Breast epithelium (tissue), 3 donors: ENCODE results near the gene MAS1.

ENCODE experiments used
- POLR2A ChIP-seq: fragments of 450-650 bp; IDR thresholded peaks from one replicate; pipeline ENCODE4 v1.6.1; 2016; ENCODE audit warnings: antibody characterized with exemption, mild to moderate bottlenecking, moderate library complexity
- POLR2AphosphoS5 ChIP-seq, 3 donors: sonication (generic); formaldehyde crosslinking; IDR thresholded peaks; one replicate each; pipeline ENCODE4 v1.6.1; 2017; ENCODE audit warnings: antibody characterized with exemption in 3 of 3
- TF ChIP-seq, protein P1 (sequence below), 3 donors: fragments of 450-650 bp; IDR thresholded peaks; one replicate each; pipeline ENCODE4 v1.5.1; 2016 to 2017; ENCODE audit warnings: antibody characterized with exemption in 3 of 3, mild to moderate bottlenecking in 3 of 3, moderate library complexity in 3 of 3

DNA sequence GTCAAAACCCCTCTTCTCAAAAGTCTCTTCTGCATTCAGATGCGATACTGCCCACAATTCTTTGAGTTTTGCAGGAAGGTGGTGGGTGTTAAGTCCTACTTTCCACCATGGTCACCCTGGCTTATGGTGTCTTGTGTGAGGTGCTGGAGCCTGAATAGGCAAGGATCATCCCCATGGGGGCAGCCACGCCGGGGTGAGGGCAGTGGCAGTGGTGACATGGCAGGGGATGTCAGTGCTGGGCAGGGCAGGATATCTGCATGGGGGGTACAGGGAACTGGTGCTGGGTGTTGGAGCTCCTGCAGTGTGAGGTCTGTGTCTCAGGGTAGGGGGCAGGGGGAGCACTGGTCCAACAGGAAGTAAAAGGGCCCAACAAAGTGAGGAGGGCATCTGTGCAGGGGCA, 2.3 kb downstream of the MAS1 start:
- TF ChIP-seq, protein P1, sequence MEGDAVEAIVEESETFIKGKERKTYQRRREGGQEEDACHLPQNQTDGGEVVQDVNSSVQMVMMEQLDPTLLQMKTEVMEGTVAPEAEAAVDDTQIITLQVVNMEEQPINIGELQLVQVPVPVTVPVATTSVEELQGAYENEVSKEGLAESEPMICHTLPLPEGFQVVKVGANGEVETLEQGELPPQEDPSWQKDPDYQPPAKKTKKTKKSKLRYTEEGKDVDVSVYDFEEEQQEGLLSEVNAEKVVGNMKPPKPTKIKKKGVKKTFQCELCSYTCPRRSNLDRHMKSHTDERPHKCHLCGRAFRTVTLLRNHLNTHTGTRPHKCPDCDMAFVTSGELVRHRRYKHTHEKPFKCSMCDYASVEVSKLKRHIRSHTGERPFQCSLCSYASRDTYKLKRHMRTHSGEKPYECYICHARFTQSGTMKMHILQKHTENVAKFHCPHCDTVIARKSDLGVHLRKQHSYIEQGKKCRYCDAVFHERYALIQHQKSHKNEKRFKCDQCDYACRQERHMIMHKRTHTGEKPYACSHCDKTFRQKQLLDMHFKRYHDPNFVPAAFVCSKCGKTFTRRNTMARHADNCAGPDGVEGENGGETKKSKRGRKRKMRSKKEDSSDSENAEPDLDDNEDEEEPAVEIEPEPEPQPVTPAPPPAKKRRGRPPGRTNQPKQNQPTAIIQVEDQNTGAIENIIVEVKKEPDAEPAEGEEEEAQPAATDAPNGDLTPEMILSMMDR (IDR thresholded peaks at IDR 0.05): no peak
- TF ChIP-seq POLR2A (no peak), POLR2AphosphoS5 (IDR thresholded peaks at IDR 0.05) (no peak)
